Activated effector memory CD4-positive, alpha-beta T cell treated with Interleukin-2 at 50 U/mL for 16 hours (primary cell): ENCODE data around the gene LYZL6.
"Not testable (repeated sequence)": the region's sequence is repeated elsewhere in the genome, so short reads cannot be mapped to it uniquely, and the experiment has no call there.

Experiments used
- DNase-seq: peaks from one replicate; pipeline ENCODE4 v3.0.0-alpha.2; 2020

Gene LYZL6

GRCh38 chr17:35906191-35906925, 37.2 kb downstream of the LYZL6 start:
- DNase-seq: no peak

- no peak for DNase-seq
Measured at GRCh38 chr17:35903451-35903850, 40.1 kb downstream of the LYZL6 start.

GRCh38 chr17:35901631-35902175, 41.8 kb downstream of the LYZL6 start:
- DNase-seq: no peak

- DNase-seq: no peak
Measured at GRCh38 chr17:35900708-35901480, 42.6 kb downstream of the LYZL6 start.

- DNase-seq: no peak
Measured at GRCh38 chr17:35900280-35900679, 43.2 kb downstream of the LYZL6 start.

GRCh38 chr17:35898283-35899070, 45.0 kb downstream of the LYZL6 start:
- no peak for DNase-seq

GRCh38 chr17:35897772-35898171, 45.7 kb downstream of the LYZL6 start:
- DNase-seq: not testable (repeated sequence)

GRCh38 chr17:35895636-35896587, 47.6 kb downstream of the LYZL6 start:
- DNase-seq: no peak

- no peak for DNase-seq
Measured at GRCh38 chr17:35894206-35894605, 49.3 kb downstream of the LYZL6 start.

GRCh38 chr17:35893751-35894150, 49.8 kb downstream of the LYZL6 start:
- DNase-seq: no peak

GRCh38 chr17:35892091-35893035, 51.1 kb downstream of the LYZL6 start:
- DNase-seq: no peak

- DNase-seq: no peak
Measured at GRCh38 chr17:35891269-35891668, 52.2 kb downstream of the LYZL6 start.

GRCh38 chr17:35890774-35891155, 52.7 kb downstream of the LYZL6 start:
- DNase-seq: peak; percentile 63

- DNase-seq: no peak
Measured at GRCh38 chr17:35889818-35890773, 53.4 kb downstream of the LYZL6 start.

GRCh38 chr17:35889241-35889640, 54.3 kb downstream of the LYZL6 start:
- no peak for DNase-seq
